ENCODE data around the gene PHC3.

PHC3 gene

GRCh38 chr3:170043506-170043905, 138.0 kb downstream of the PHC3 start:
- no peak for DNase-seq (ENCODE audit: low spot score)

DNA sequence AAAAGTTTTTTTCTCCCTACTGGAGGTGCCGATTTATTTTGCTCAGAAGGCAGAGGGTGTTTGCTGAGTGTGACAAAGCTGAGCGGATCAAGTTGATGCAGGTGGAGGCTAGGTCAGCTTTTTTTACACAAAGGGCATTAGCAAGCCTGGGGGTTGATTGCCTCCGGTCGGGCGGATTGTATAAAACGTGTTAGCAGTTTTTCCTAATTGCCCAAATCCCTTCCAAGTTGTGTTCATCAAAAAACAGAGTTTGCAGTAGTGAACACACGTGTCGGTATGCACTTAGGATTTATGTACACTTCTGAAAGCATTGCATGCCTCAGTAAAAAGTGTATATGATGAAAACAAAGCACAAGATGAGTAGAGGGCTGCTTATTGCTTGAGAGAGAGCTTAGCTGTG, 141.1 kb downstream of the PHC3 start:
- DNase-seq (ENCODE audit: low spot score), result no peak

GRCh38 chr3:170038434-170039110, 143.0 kb downstream of the PHC3 start:
- DNase-seq (ENCODE audit: low spot score), result no peak
